Fibroblast of skin of right biceps (primary cell): Measurements from ENCODE around the gene S100A2.
A peak's percentile ranks its signal among the peaks of the same experiment; 100 is the strongest.
"Not testable (repeated sequence)": the region's sequence is repeated elsewhere in the genome, so short reads cannot be mapped to it uniquely, and the experiment has no call there.

Experiments used
- DNase-seq: peaks from one replicate; pipeline ENCODE4 v3.0.0-alpha.2; 2013

Gene S100A2

GRCh38 chr1:153562021-153562420 is 3.6 kb downstream of the S100A2 start:
- DNase-seq: not testable (repeated sequence)

GRCh38 chr1:153561466-153561985 is 4.1 kb downstream of the S100A2 start:
- DNase-seq: no peak

GRCh38 chr1:153560771-153561465 is 4.7 kb downstream of the S100A2 start:
- DNase-seq: no peak

- no peak for DNase-seq
Measured at GRCh38 chr1:153560241-153560640, 5.4 kb downstream of the S100A2 start.

- DNase-seq: no peak
Measured at GRCh38 chr1:153557877-153558276, 7.8 kb downstream of the S100A2 start.

GRCh38 chr1:153556348-153556747 is 9.3 kb downstream of the S100A2 start:
- no peak for DNase-seq

GRCh38 chr1:153553830-153554541 is 11.7 kb downstream of the S100A2 start:
- DNase-seq: peak; percentile 17

GRCh38 chr1:153553096-153553495 is 12.5 kb downstream of the S100A2 start:
- DNase-seq: no peak

GRCh38 chr1:153552335-153552734 is 13.3 kb downstream of the S100A2 start:
- no peak for DNase-seq

- DNase-seq: no peak
Measured at GRCh38 chr1:153550827-153551500, 14.7 kb downstream of the S100A2 start.

- no peak for DNase-seq
Measured at GRCh38 chr1:153550398-153550758, 15.3 kb downstream of the S100A2 start.

- DNase-seq: no peak
Measured at GRCh38 chr1:153549741-153550397, 15.8 kb downstream of the S100A2 start.

GRCh38 chr1:153548722-153549688 is 16.6 kb downstream of the S100A2 start, which contains the start of gene S100A3:
Gene S100A3 (minus strand): TSS chr1:153549258. CDS start chr1:153548485, 773 bp downstream.
- DNase-seq: peak; percentile 95

- no peak for DNase-seq
Measured at GRCh38 chr1:153547560-153548551, 17.8 kb downstream of the S100A2 start.

- no peak for DNase-seq
Measured at GRCh38 chr1:153546796-153547559, 18.7 kb downstream of the S100A2 start.

- DNase-seq: no peak
Measured at GRCh38 chr1:153546371-153546770, 19.3 kb downstream of the S100A2 start.

GRCh38 chr1:153545067-153546055 is 20.3 kb downstream of the S100A2 start, which contains the start of gene S100A4:
Gene S100A4 (minus strand): TSS chr1:153545806. CDS start chr1:153544794, 1,012 bp downstream.
- peak; percentile 96 for DNase-seq

- no peak for DNase-seq
Measured at GRCh38 chr1:153544453-153545066, 21.1 kb downstream of the S100A2 start.
